Measurements from ENCODE around the gene TAOK1. TPM values are rescaled to one million over a fixed set of nuclear protein-coding genes. Genes with fewer than 3 reads are reported as not detected.

Gene TAOK1
- total RNA-seq, 2 donors from 2014 or later: 64.0 to 81.6 TPM

- Mint-ChIP-seq H3K4me3 (no peak overlapping the region), H3K4me1 (ENCODE audit: low read depth in 2 of 2) (peaks cover 8 to 10% of the 10 kb centered on the region in 2 donors), H3K36me3 (no peaks in the 10 kb centered on the region), H3K27me3 (no peaks in the 10 kb centered on the region), H3K27ac (no peak overlapping the region), H3K9me3 (no peaks in the 10 kb centered on the region)
- DNase-seq (ENCODE audit: low spot score): no peak
- ATAC-seq: no peak
These were observed 186.2 kb downstream of the TAOK1 start for GRCh38 chr17:29576214-29577000.

- Mint-ChIP-seq H3K9me3 (no peaks in the 10 kb centered on the region), H3K27ac (no peak overlapping the region), H3K4me1 (ENCODE audit: low read depth in 2 of 2) (peaks cover 8 to 10% of the 10 kb centered on the region in 2 donors), H3K36me3 (no peaks in the 10 kb centered on the region), H3K27me3 (no peaks in the 10 kb centered on the region), H3K4me3 (no peak overlapping the region)
- ATAC-seq (no peak), DNase-seq (ENCODE audit: low spot score) (no peak)
These were observed 186.8 kb downstream of the TAOK1 start for GRCh38 chr17:29577001-29577370.

- ATAC-seq: no peak
- Mint-ChIP-seq H3K4me1 (ENCODE audit: low read depth in 2 of 2) (peaks cover 8 to 10% of the 10 kb centered on the region in 2 donors), H3K9me3 (no peaks in the 10 kb centered on the region), H3K27ac (no peak overlapping the region), H3K4me3 (no peak overlapping the region), H3K36me3 (no peaks in the 10 kb centered on the region), H3K27me3 (no peaks in the 10 kb centered on the region)
- DNase-seq (ENCODE audit: low spot score): no peak
These were observed 187.4 kb downstream of the TAOK1 start for GRCh38 chr17:29577385-29578211.

- ATAC-seq (no peak), DNase-seq (ENCODE audit: low spot score) (no peak)
- H3K4me3 Mint-ChIP-seq: no peak overlapping the region
- H3K27ac Mint-ChIP-seq: no peak overlapping the region
- H3K36me3 Mint-ChIP-seq: no peaks in the 10 kb centered on the region
- H3K4me1 Mint-ChIP-seq (ENCODE audit: low read depth in 2 of 2): peaks cover 8 to 12% of the 10 kb centered on the region in 2 donors
- H3K9me3 Mint-ChIP-seq: no peaks in the 10 kb centered on the region
- no peaks in the 10 kb centered on the region for H3K27me3 Mint-ChIP-seq
These were observed 188.7 kb downstream of the TAOK1 start for GRCh38 chr17:29578626-29579485.

GRCh38 chr17:29579866-29580771 is 190.0 kb downstream of the TAOK1 start:
- Mint-ChIP-seq H3K9me3 (no peaks in the 10 kb centered on the region), H3K4me3 (no peak overlapping the region), H3K27ac (peak overlapping the region; percentile 23 to 78), H3K36me3 (no peaks in the 10 kb centered on the region), H3K27me3 (no peaks in the 10 kb centered on the region), H3K4me1 (ENCODE audit: low read depth in 2 of 2) (peaks cover 13 to 21% of the 10 kb centered on the region in 2 donors)
- peak; percentile 91 to 93 for ATAC-seq
- peak; percentile 87 for DNase-seq (ENCODE audit: low spot score)

- Mint-ChIP-seq H3K36me3 (no peaks in the 10 kb centered on the region), H3K27me3 (no peaks in the 10 kb centered on the region), H3K27ac (no peak overlapping the region), H3K4me1 (ENCODE audit: low read depth in 2 of 2) (peaks cover 24 to 28% of the 10 kb centered on the region in 2 donors), H3K9me3 (no peaks in the 10 kb centered on the region), H3K4me3 (no peak overlapping the region)
- DNase-seq (ENCODE audit: low spot score): no peak
- ATAC-seq: no peak
These were observed 191.6 kb downstream of the TAOK1 start for GRCh38 chr17:29581583-29582253.

GRCh38 chr17:29582254-29582765 is 192.1 kb downstream of the TAOK1 start:
- ATAC-seq (no peak), DNase-seq (ENCODE audit: low spot score) (no peak)
- Mint-ChIP-seq H3K36me3 (no peaks in the 10 kb centered on the region), H3K4me3 (no peak overlapping the region), H3K27me3 (no peaks in the 10 kb centered on the region), H3K9me3 (no peaks in the 10 kb centered on the region), H3K27ac (no peak overlapping the region), H3K4me1 (ENCODE audit: low read depth in 2 of 2) (peaks cover 26 to 29% of the 10 kb centered on the region in 2 donors)

- Mint-ChIP-seq H3K36me3 (no peaks in the 10 kb centered on the region), H3K27me3 (no peaks in the 10 kb centered on the region), H3K9me3 (no peaks in the 10 kb centered on the region), H3K27ac (no peak overlapping the region), H3K4me3 (no peak overlapping the region), H3K4me1 (ENCODE audit: low read depth in 2 of 2) (peaks cover 31 to 34% of the 10 kb centered on the region in 2 donors)
- ATAC-seq: no peak
- no peak for DNase-seq (ENCODE audit: low spot score)
These were observed 192.6 kb downstream of the TAOK1 start for GRCh38 chr17:29582772-29583171.

GRCh38 chr17:29583324-29584248 is 193.4 kb downstream of the TAOK1 start:
- no peak overlapping the region for H3K4me3 Mint-ChIP-seq
- ATAC-seq (no peak), DNase-seq (ENCODE audit: low spot score) (no peak)
- peaks cover 38 to 39% of the 10 kb centered on the region in 2 donors for H3K4me1 Mint-ChIP-seq (ENCODE audit: low read depth in 2 of 2)
- H3K36me3 Mint-ChIP-seq: no peaks in the 10 kb centered on the region
- H3K27ac Mint-ChIP-seq: peak overlapping the region; percentile 39 to 72
- H3K9me3 Mint-ChIP-seq: no peaks in the 10 kb centered on the region
- H3K27me3 Mint-ChIP-seq: no peaks in the 10 kb centered on the region

- Mint-ChIP-seq H3K27ac (peak overlapping the region; percentile 56 to 72), H3K4me1 (ENCODE audit: low read depth in 2 of 2) (peaks cover 36 to 38% of the 10 kb centered on the region in 2 donors), H3K9me3 (no peaks in the 10 kb centered on the region), H3K27me3 (no peaks in the 10 kb centered on the region), H3K4me3 (peak overlapping the region; percentile 55), H3K36me3 (no peaks in the 10 kb centered on the region)
- DNase-seq (ENCODE audit: low spot score) (no peak), ATAC-seq (no peak)
These were observed 194.4 kb downstream of the TAOK1 start for GRCh38 chr17:29584452-29585079.

GRCh38 chr17:29585080-29585751 is 195.1 kb downstream of the TAOK1 start:
- ATAC-seq (no peak), DNase-seq (ENCODE audit: low spot score) (no peak)
- Mint-ChIP-seq H3K4me3 (peak overlapping the region; percentile 55), H3K9me3 (no peaks in the 10 kb centered on the region), H3K27me3 (no peaks in the 10 kb centered on the region), H3K27ac (peak overlapping the region; percentile 56 to 72), H3K4me1 (ENCODE audit: low read depth in 2 of 2) (peaks cover 38 to 40% of the 10 kb centered on the region in 2 donors), H3K36me3 (no peaks in the 10 kb centered on the region)
